CD14-positive monocyte (primary cell): ENCODE measurements around the gene MS4A5. TPM values are rescaled to one million over a fixed set of nuclear protein-coding genes. Genes with fewer than 3 reads are reported as not detected.

Source experiments
- DNase-seq, 3 donors: peaks; one replicate each; pipeline ENCODE4 v3.0.0-alpha.2; 2011 to 2022
- H2AFZ ChIP-seq: 2 replicates; pipeline ENCODE4 v1.6.0; 2012; ENCODE audit warnings: mild to moderate bottlenecking, low read depth, low read length, inconsistent platforms; ENCODE audit not compliant: insufficient read depth, poor library complexity, severe bottlenecking
- H3K27ac ChIP-seq, 2 donors: 1 replicate in 1 of 2; 2 replicates in 1 of 2; pipeline ENCODE4 v1.5.1; 2012 to 2013; ENCODE audit warnings: low read length in 2 of 2, control low read depth in 1 of 2, inconsistent platforms in 1 of 2, low read depth in 1 of 2, mild to moderate bottlenecking in 1 of 2
- H3K27me3 ChIP-seq, 2 donors: one replicate each; pipeline versions ENCODE4 v1.6.0 to v1.6.1; 2011 to 2013; ENCODE audit warnings: low read length in 2 of 2; ENCODE audit not compliant: control insufficient read depth in 2 of 2, insufficient read depth in 2 of 2
- H3K36me3 ChIP-seq, 2 donors: replicated peaks in 1 of 2; 1 replicate in 1 of 2; 2 replicates in 1 of 2; pipeline versions ENCODE4 v1.5.1 to v1.6.1; 2012 to 2013; ENCODE audit warnings: low read length in 2 of 2, control low read depth in 1 of 2, inconsistent platforms in 1 of 2, mild to moderate bottlenecking in 1 of 2; ENCODE audit not compliant: insufficient read depth in 2 of 2, control insufficient read depth in 1 of 2
- H3K4me1 ChIP-seq, 2 donors: 1 replicate in 1 of 2; 2 replicates in 1 of 2; pipeline versions ENCODE4 v1.5.1 to v1.6.1; 2012 to 2013; ENCODE audit warnings: low read length in 2 of 2, control low read depth in 1 of 2, inconsistent platforms in 1 of 2, mild to moderate bottlenecking in 1 of 2, moderate library complexity in 1 of 2; ENCODE audit not compliant: insufficient read depth in 2 of 2, control insufficient read depth in 1 of 2
- H3K4me2 ChIP-seq: replicated peaks from 2 replicates; pipeline ENCODE3; 2012; ENCODE audit warnings: low read length, moderate library complexity, mild to moderate bottlenecking; ENCODE audit not compliant: poor library complexity, severe bottlenecking; ENCODE audit errors: extremely low read depth
- H3K4me3 ChIP-seq, 3 experiments: fragments of 200-600 bp in 1 of 3; sonication (generic) in 1 of 3; replicated peaks in 1 of 3; 1 replicate in 2 of 3; 2 replicates in 1 of 3; pipeline ENCODE4 v1.5.1; 2011 to 2013; ENCODE audit warnings: low read length in 3 of 3, mild to moderate bottlenecking in 3 of 3, control low read depth in 2 of 3, low read depth in 2 of 3, inconsistent platforms in 1 of 3, moderate library complexity in 1 of 3
- H3K79me2 ChIP-seq: 2 replicates; pipeline ENCODE4 v1.6.0; 2012; ENCODE audit warnings: mild to moderate bottlenecking, control low read depth, inconsistent platforms, low read length, moderate library complexity; ENCODE audit not compliant: insufficient read depth
- H3K9ac ChIP-seq: 2 replicates; pipeline ENCODE4 v1.6.0; 2017; ENCODE audit warnings: low read length, mild to moderate bottlenecking; ENCODE audit not compliant: insufficient read depth, poor library complexity, severe bottlenecking
- H3K9me3 ChIP-seq, 2 donors: replicated peaks in 1 of 2; 1 replicate in 1 of 2; 2 replicates in 1 of 2; pipeline versions ENCODE4 v1.5.1 to v1.6.1; 2012 to 2013; ENCODE audit warnings: low read length in 2 of 2, control low read depth in 1 of 2; ENCODE audit not compliant: control insufficient read depth in 1 of 2, insufficient read depth in 1 of 2
- H4K20me1 ChIP-seq: 2 replicates; pipeline ENCODE4 v1.6.0; 2012; ENCODE audit warnings: mild to moderate bottlenecking, low read length, control low read depth, moderate library complexity; ENCODE audit not compliant: insufficient read depth
- H3K27ac Mint-ChIP-seq, 7 donors: one replicate each; pipeline ENCODE4 v1.8.0; 2020; ENCODE audit warnings: mild to moderate bottlenecking in 7 of 7, mixed read lengths in 7 of 7, moderate library complexity in 6 of 7, inconsistent platforms in 2 of 7
- H3K27me3 Mint-ChIP-seq, 3 donors: one replicate each; pipeline ENCODE4 v1.8.0; 2021 to 2022; ENCODE audit warnings: low read depth in 3 of 3, mild to moderate bottlenecking in 3 of 3, mixed read lengths in 3 of 3, moderate library complexity in 3 of 3, inconsistent platforms in 1 of 3
- H3K36me3 Mint-ChIP-seq, 2 donors: one replicate each; pipeline ENCODE4 v1.8.0; 2020; ENCODE audit warnings: mixed read lengths in 2 of 2, inconsistent platforms in 1 of 2, mild to moderate bottlenecking in 1 of 2
- H3K4me1 Mint-ChIP-seq: one replicate; pipeline ENCODE4 v1.8.0; 2020; ENCODE audit warnings: mild to moderate bottlenecking, mixed read lengths
- H3K4me3 Mint-ChIP-seq, 2 donors: one replicate each; pipeline ENCODE4 v1.8.0; 2020; ENCODE audit warnings: mild to moderate bottlenecking in 2 of 2, mixed read lengths in 2 of 2, moderate library complexity in 1 of 2
- H3K9me3 Mint-ChIP-seq, 7 donors: one replicate each; pipeline ENCODE4 v1.8.0; 2020 to 2022; ENCODE audit warnings: mixed read lengths in 7 of 7, mild to moderate bottlenecking in 6 of 7, moderate library complexity in 6 of 7, inconsistent platforms in 2 of 7
- CTCF ChIP-seq: fragments of 200-600 bp; IDR thresholded peaks from one replicate; pipeline ENCODE4 v1.8.0; 2022; ENCODE audit warnings: antibody characterized with exemption, mild to moderate bottlenecking
- WGBS: methylation state at CpG from one replicate; pipeline ENCODE4 v1.1.5; 2013; ENCODE audit warnings: missing lambda C conversion rate; ENCODE audit not compliant: insufficient coverage; 5-methylcytosine and 5-hydroxymethylcytosine counted together
- intact Hi-C, 2 donors: fragments of 100-400 bp; cut with micrococcal nuclease; formaldehyde crosslinking; loops; one replicate each; pipeline versions ENCODE4 v1.15.0 to v1.15.1; 2023
- polyA plus RNA-seq, 3 donors: library from polyadenylated mRNA; depleted of rRNA in 1 of 3; unstranded in 2 of 3; stranded (reverse) in 1 of 3; fragments of 300-500 nt in 2 of 3; fragments of >200 nt in 1 of 3; fragmentation: Illumina TruSeq in 2 of 3; gene quantifications; 1 replicate in 2 of 3; 2 replicates in 1 of 3; pipeline ENCODE4 v1.2.3, GENCODE V29; 2012 to 2021

MS4A5 gene
- polyA plus RNA-seq, 3 donors = not detected

GRCh38 chr11:60393016-60393415, 36.4 kb upstream of the MS4A5 start:
- Histone ChIP-seq H3K79me2 (peaks cover 3% of the 10 kb centered on the region), H3K4me1 (peaks cover 91 to 97% of the 10 kb centered on the region in 2 donors), H3K36me3 (peaks cover 7 to 33% of the 10 kb centered on the region in 2 donors), H4K20me1 (no peaks in the 10 kb centered on the region), H3K9me3 (no peaks in the 10 kb centered on the region), H3K27me3 (no peaks in the 10 kb centered on the region), H2AFZ (no peak overlapping the region), H3K4me3 (peak overlapping the region in 1 of 3 experiments; percentile 7), H3K27ac (peak overlapping the region in 1 of 2 donors; percentile 80), H3K9ac (no peak overlapping the region), H3K4me2 (peak overlapping the region; percentile 3)
- no peak for DNase-seq
- intact Hi-C loops = no loop called here
- H3K9me3 Mint-ChIP-seq = peaks cover 2 to 14% (median 3%) of the 10 kb centered on the region in 7 donors
- H3K27ac Mint-ChIP-seq = peak overlapping the region; percentile 79 to 96 (median 89)
- H3K36me3 Mint-ChIP-seq = peaks cover 60 to 75% of the 10 kb centered on the region in 2 donors
- H3K4me3 Mint-ChIP-seq = no peak overlapping the region
- no peaks in the 10 kb centered on the region for H3K27me3 Mint-ChIP-seq
- no CpG with 5 or more reads among the region's 5 CpGs for WGBS
- H3K4me1 Mint-ChIP-seq = peaks cover 84% of the 10 kb centered on the region
- no peak for TF ChIP-seq CTCF

DNA sequence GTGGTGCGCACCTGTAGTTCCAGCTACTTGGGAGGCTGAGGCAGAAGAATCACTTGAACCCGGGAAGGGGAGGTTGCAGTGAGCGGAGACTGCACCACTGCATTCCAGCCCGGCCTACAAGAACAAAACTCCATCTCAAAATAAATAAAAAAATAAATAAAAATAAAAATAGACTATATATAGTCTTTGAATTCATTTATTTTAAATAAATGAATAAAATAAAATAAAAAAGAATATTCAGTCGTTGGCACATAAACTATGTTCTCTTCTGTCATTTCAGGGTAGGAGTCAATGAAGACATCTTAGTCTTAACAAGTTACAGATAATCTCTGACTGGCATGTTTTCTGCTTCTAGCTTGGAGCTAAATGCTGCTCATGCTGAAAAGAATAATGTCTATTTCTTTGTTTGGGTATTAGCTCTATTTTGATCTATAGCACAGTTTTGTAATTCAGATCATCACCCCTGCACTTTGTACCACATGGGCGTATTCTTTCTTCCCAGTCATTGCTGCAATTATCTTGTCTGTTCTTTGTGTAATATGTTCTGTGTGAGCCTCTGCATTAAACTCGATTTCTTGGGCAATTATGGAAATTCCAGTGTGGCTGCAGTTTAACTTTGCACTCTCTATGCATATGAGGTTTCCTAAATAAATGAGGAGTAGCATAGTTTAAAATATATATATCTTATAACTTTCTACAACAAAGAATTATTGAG, 34.5 kb upstream of the MS4A5 start:
- no peak for TF ChIP-seq CTCF
- Histone ChIP-seq H2AFZ (no peak overlapping the region), H3K9me3 (no peaks in the 10 kb centered on the region), H3K4me3 (no peak overlapping the region), H3K9ac (no peak overlapping the region), H3K79me2 (peaks cover 3% of the 10 kb centered on the region), H3K27ac (peak overlapping the region in 1 of 2 donors; percentile 90), H3K4me2 (no peak overlapping the region), H3K4me1 (peaks cover 75 to 84% of the 10 kb centered on the region in 2 donors), H3K36me3 (peaks cover 5 to 39% of the 10 kb centered on the region in 2 donors), H4K20me1 (no peaks in the 10 kb centered on the region), H3K27me3 (no peaks in the 10 kb centered on the region)
- Mint-ChIP-seq H3K4me1 (peaks cover 68% of the 10 kb centered on the region), H3K36me3 (peaks cover 63 to 75% of the 10 kb centered on the region in 2 donors), H3K9me3 (peaks cover 0 to 10% (median 3%) of the 10 kb centered on the region in 7 donors), H3K27ac (peak overlapping the region in 6 of 7 donors; percentile 12 to 92 (median 79)), H3K4me3 (no peak overlapping the region), H3K27me3 (no peaks in the 10 kb centered on the region)
- intact Hi-C loops = loop anchor here (5.0 kb wide), 1 partner anchor 33 kb away; no protein-coding TSS in a partner anchor
- peak in 2 of 3 donors; percentile 51 to 84 for DNase-seq
- WGBS = no CpG with 5 or more reads among the region's 7 CpGs
